HUDEP-2 (cell line): Measurements from ENCODE around the gene AMPD3.
A peak's percentile ranks its signal among the peaks of the same experiment; 100 is the strongest.

Experiments used
- DNase-seq, 76 experiments: peaks; one replicate each; lab custom pipeline; 2025; ENCODE audit not compliant: unreplicated experiment in 76 of 76; lab: John Stamatoyannopoulos, UW

The AMPD3 gene

GRCh38 chr11:10500757-10501684, 46.0 kb downstream of the AMPD3 start:
- DNase-seq: no peak

- DNase-seq: no peak
These were observed 47.1 kb downstream of the AMPD3 start for GRCh38 chr11:10502065-10502680.

GRCh38 chr11:10502770-10503169, 47.7 kb downstream of the AMPD3 start:
- no peak for DNase-seq

GRCh38 chr11:10503221-10503620, 48.2 kb downstream of the AMPD3 start:
- no peak for DNase-seq

GRCh38 chr11:10503777-10504480, 48.9 kb downstream of the AMPD3 start:
- DNase-seq: no peak

- no peak for DNase-seq
These were observed 49.4 kb downstream of the AMPD3 start for GRCh38 chr11:10504490-10504889.

- DNase-seq: no peak
These were observed 50.4 kb downstream of the AMPD3 start for GRCh38 chr11:10505278-10506007.

GRCh38 chr11:10506008-10506370, 50.9 kb downstream of the AMPD3 start:
- DNase-seq: no peak

- DNase-seq: no peak
These were observed 56.1 kb downstream of the AMPD3 start for GRCh38 chr11:10511181-10511621.

GRCh38 chr11:10514202-10514601, 59.1 kb downstream of the AMPD3 start:
- peak in 1 of 76 experiments; percentile 25 for DNase-seq

- no peak for DNase-seq
These were observed 59.6 kb downstream of the AMPD3 start for GRCh38 chr11:10514709-10515108.

- DNase-seq: no peak
These were observed 60.4 kb downstream of the AMPD3 start for GRCh38 chr11:10515418-10515817.

- no peak for DNase-seq
These were observed 63.1 kb downstream of the AMPD3 start for GRCh38 chr11:10518123-10518522.

- no peak for DNase-seq
These were observed 63.8 kb downstream of the AMPD3 start for GRCh38 chr11:10518891-10519290.

- no peak for DNase-seq
These were observed 64.6 kb downstream of the AMPD3 start for GRCh38 chr11:10519630-10520029.

- no peak for DNase-seq
These were observed 65.5 kb downstream of the AMPD3 start for GRCh38 chr11:10520562-10520961.

- no peak for DNase-seq
These were observed 67.2 kb downstream of the AMPD3 start for GRCh38 chr11:10522276-10522675.

GRCh38 chr11:10522921-10523320, 67.9 kb downstream of the AMPD3 start:
- no peak for DNase-seq

GRCh38 chr11:10524471-10524870, 69.4 kb downstream of the AMPD3 start:
- no peak for DNase-seq

GRCh38 chr11:10526974-10527918, 72.2 kb downstream of the AMPD3 start:
- DNase-seq: no peak
